Progenitor cell of endocrine pancreas (in vitro differentiated cells): Measurements from ENCODE around the gene PNRC1. TPM values are rescaled to one million over a fixed set of nuclear protein-coding genes. Genes with fewer than 3 reads are reported as not detected.

Experiments used
- DNase-seq: peaks from one replicate; pipeline ENCODE4 v3.0.0; 2021; ENCODE audit warnings: low spot score; ENCODE audit not compliant: unreplicated experiment
- H3K27ac Mint-ChIP-seq: 2 replicates; pipeline ENCODE4 v1.8.0; 2021; ENCODE audit warnings: mild to moderate bottlenecking, moderate library complexity, mixed read lengths
- H3K27me3 Mint-ChIP-seq: 2 replicates; pipeline ENCODE4 v1.8.0; 2021; ENCODE audit warnings: mixed read lengths
- H3K36me3 Mint-ChIP-seq: 2 replicates; pipeline ENCODE4 v1.8.0; 2022; ENCODE audit warnings: mixed read lengths; ENCODE audit not compliant: insufficient read depth
- H3K4me1 Mint-ChIP-seq: 2 replicates; pipeline ENCODE4 v1.8.0; 2021; ENCODE audit warnings: low read depth, mixed read lengths
- H3K4me3 Mint-ChIP-seq: 2 replicates; pipeline ENCODE4 v1.8.0; 2021; ENCODE audit warnings: low read depth, mild to moderate bottlenecking, moderate library complexity, mixed read lengths
- H3K9me3 Mint-ChIP-seq: 2 replicates; pipeline ENCODE4 v1.8.0; 2021; ENCODE audit warnings: low read depth, mixed read lengths
- total RNA-seq: library from RNA; stranded (reverse); gene quantifications from 2 replicates; pipeline ENCODE4 v1.2.1, GENCODE V29; 2021
- TF ChIP-seq, protein P1 (sequence below): fragments of 200-600 bp; sonication (generic); IDR thresholded peaks from one replicate; pipeline ENCODE4 v1.5.0; 2021; ENCODE audit warnings: antibody characterized with exemption, mild to moderate bottlenecking; ENCODE audit not compliant: unreplicated experiment

PNRC1 gene
- total RNA-seq, 1 donor from 2014 or later: 212 TPM

DNA sequence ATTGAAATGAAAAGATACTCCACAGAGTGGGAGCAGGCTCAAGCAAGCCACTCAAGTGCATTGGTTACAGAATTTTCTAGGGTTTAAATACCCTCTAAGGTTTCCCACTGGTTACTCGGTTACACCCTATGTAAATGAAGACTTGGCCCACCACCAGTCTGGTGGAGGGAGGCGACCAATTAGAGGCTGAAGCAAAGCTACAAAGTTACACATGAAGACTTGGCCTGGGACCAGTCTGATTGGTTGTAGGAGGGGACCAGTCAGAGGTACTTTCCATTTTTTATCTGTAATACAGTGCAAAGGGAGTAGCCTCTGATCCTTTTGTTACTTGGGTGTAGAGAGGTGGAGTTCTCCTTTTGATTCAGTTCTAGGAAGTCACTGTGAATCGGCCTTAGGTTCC lies 29.7 kb downstream of the PNRC1 start:
- Mint-ChIP-seq H3K27ac (no peak overlapping the region), H3K27me3 (no peaks in the 10 kb centered on the region), H3K4me3 (no peak overlapping the region), H3K9me3 (no peaks in the 10 kb centered on the region), H3K36me3 (peaks cover 8% of the 10 kb centered on the region), H3K4me1 (no peaks in the 10 kb centered on the region)
- TF ChIP-seq, protein P1, sequence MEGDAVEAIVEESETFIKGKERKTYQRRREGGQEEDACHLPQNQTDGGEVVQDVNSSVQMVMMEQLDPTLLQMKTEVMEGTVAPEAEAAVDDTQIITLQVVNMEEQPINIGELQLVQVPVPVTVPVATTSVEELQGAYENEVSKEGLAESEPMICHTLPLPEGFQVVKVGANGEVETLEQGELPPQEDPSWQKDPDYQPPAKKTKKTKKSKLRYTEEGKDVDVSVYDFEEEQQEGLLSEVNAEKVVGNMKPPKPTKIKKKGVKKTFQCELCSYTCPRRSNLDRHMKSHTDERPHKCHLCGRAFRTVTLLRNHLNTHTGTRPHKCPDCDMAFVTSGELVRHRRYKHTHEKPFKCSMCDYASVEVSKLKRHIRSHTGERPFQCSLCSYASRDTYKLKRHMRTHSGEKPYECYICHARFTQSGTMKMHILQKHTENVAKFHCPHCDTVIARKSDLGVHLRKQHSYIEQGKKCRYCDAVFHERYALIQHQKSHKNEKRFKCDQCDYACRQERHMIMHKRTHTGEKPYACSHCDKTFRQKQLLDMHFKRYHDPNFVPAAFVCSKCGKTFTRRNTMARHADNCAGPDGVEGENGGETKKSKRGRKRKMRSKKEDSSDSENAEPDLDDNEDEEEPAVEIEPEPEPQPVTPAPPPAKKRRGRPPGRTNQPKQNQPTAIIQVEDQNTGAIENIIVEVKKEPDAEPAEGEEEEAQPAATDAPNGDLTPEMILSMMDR: no peak
- no peak for DNase-seq

GRCh38 chr6:89111933-89112332 lies 31.4 kb downstream of the PNRC1 start:
- Mint-ChIP-seq H3K9me3 (no peaks in the 10 kb centered on the region), H3K27ac (no peak overlapping the region), H3K4me1 (peaks cover 2% of the 10 kb centered on the region), H3K4me3 (no peak overlapping the region), H3K27me3 (no peaks in the 10 kb centered on the region), H3K36me3 (peaks cover 4% of the 10 kb centered on the region)
- TF ChIP-seq, protein P1: no peak
- DNase-seq: no peak

DNA sequence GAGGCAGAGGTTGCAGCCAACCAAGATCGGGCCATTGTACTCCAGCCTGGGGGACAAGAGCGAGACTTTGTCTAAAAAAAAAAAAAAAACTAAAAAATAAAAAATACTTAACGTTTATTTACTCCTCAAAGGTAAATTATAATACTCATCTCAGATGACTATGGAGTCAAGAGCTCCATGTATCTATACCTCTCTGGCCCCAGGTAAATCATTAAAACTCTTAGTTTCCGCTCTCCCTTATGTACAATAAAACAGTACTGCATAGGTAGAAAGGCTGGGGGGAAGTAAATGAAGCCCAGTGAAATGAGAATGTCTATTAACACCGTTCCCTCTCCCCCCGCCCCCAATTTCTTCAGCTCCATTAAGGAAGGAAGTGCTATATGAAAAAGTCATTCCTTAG lies 36.2 kb downstream of the PNRC1 start:
- peak overlapping the region; percentile 88 for H3K4me3 Mint-ChIP-seq
- peaks cover 6% of the 10 kb centered on the region for H3K4me1 Mint-ChIP-seq
- H3K27ac Mint-ChIP-seq: peak overlapping the region; percentile 95
- no peak for DNase-seq
- H3K27me3 Mint-ChIP-seq: no peaks in the 10 kb centered on the region
- no peaks in the 10 kb centered on the region for H3K36me3 Mint-ChIP-seq
- TF ChIP-seq, protein P1: no peak
- H3K9me3 Mint-ChIP-seq: no peaks in the 10 kb centered on the region

DNA sequence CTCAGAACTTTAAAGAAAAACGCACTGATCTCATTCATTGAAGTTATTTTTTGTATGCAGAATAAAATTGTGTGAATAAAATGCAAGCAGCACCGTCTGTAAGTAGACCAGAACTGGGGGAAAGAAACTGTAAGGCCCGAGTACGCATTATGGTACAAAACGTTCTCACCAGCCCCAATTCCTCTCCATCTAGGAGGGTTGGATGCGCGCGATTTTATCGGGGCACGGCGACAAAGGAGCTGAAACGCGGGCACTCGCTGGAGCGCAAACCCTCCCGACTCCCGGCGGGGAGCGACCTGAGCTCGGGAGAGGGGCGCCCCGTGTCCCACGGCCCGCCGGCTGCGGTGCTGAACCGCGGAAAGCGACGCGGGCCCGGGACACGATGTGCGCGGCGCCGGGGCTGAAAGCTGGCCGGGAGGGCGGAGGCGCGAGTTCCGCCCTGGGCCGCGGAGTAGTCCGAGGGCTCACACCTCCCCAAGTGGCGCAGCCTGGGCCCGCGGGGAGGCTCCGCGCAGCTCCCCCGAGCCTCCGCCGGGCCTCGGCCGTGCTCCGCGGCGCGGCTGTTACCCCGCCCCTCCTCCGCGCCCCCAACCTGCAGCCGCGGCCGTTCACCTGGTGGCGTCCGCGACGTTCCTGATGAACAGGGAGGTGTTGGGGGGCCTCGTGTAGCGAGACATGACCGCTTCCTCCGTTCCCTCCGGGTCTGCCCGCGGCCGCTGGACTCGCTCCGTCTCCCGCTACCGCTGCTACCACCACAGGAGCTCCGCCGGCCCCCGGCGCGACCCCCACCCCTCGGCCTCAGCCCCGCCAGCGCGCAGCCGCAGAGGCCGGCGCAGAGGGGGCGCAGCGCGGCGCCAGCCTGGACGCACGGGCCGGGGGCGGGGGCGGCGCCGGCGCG lies 36.9 kb downstream of the PNRC1 start, which contains the start of gene SRSF12:
TSS of gene SRSF12 (minus strand) at position 861 of the 898 bp plus-strand sequence. CDS start at position 677, 184 bp downstream.
- DNase-seq: peak; percentile 55
- no peaks in the 10 kb centered on the region for H3K36me3 Mint-ChIP-seq

GRCh38 chr6:89118931-89119330 lies 38.4 kb downstream of the PNRC1 start:
- no peaks in the 10 kb centered on the region for H3K27me3 Mint-ChIP-seq
- peaks cover 6% of the 10 kb centered on the region for H3K4me1 Mint-ChIP-seq
- TF ChIP-seq, protein P1: no peak
- H3K27ac Mint-ChIP-seq: no peak overlapping the region
- H3K4me3 Mint-ChIP-seq: peak overlapping the region; percentile 75
- no peaks in the 10 kb centered on the region for H3K36me3 Mint-ChIP-seq
- no peaks in the 10 kb centered on the region for H3K9me3 Mint-ChIP-seq
- DNase-seq: no peak

More for the DNA sequence above, 36.9 kb downstream of the PNRC1 start, which contains the start of gene SRSF12:
- H3K9me3 Mint-ChIP-seq: no peaks in the 10 kb centered on the region
- H3K4me3 Mint-ChIP-seq: peak within 1 kb of the TSS; percentile 88
- H3K27ac Mint-ChIP-seq: peak within 1 kb of the TSS; percentile 95
- H3K27me3 Mint-ChIP-seq: no peaks in the 10 kb centered on the region
- TF ChIP-seq, protein P1: peak; percentile 27
- peaks cover 6% of the 10 kb centered on the region for H3K4me1 Mint-ChIP-seq
